H1 (cell line): ENCODE measurements around the gene VCP. TPM values are rescaled to one million over a fixed set of nuclear protein-coding genes. Genes with fewer than 3 reads are reported as not detected.

Experiments used
- CTCF ChIA-PET: fragments of 300-600 bp; sonication (Branson Sonifier 250); formaldehyde crosslinking; loops from one replicate; lab custom pipeline; 2021; ENCODE audit not compliant: partially characterized antibody; lab: Charles Lee
- POLR2A ChIA-PET: fragments of 300-600 bp; sonication (Branson Sonifier 250); formaldehyde crosslinking; loops from one replicate; lab custom pipeline; 2021; ENCODE audit warnings: inconsistent platforms; ENCODE audit not compliant: partially characterized antibody; lab: Charles Lee
- DNase-seq, 2 experiments: peaks; one replicate each; pipeline versions ENCODE4 v3.0.0 to v3.0.0-alpha.2; 2010 to 2022; ENCODE audit warnings: low spot score in 2 of 2, low read depth in 1 of 2, mixed read lengths in 1 of 2
- FAIRE-seq: peaks from 2 replicates; lab custom pipeline; 2011; peaks lifted over from hg19 to GRCh38; lab: Jason Lieb, UNC
- H2AFZ ChIP-seq: 2 replicates; pipeline ENCODE4 v1.8.1; 2012; ENCODE audit warnings: low read length, inconsistent platforms
- H2AK5ac ChIP-seq: 2 replicates; pipeline ENCODE4 v1.6.1; 2013; ENCODE audit warnings: low read depth, low read length
- H2BK120ac ChIP-seq: replicated peaks from 2 replicates; pipeline ENCODE3; 2013; ENCODE audit warnings: low read depth, low read length, inconsistent platforms
- H2BK12ac ChIP-seq: 2 replicates; pipeline ENCODE4 v1.6.1; 2013; ENCODE audit warnings: low read depth, low read length
- H2BK15ac ChIP-seq: 2 replicates; pipeline ENCODE4 v1.6.1; 2013; ENCODE audit warnings: low read length
- H2BK20ac ChIP-seq: 2 replicates; pipeline ENCODE4 v1.6.1; 2013; ENCODE audit warnings: low read length
- H2BK5ac ChIP-seq: 2 replicates; pipeline ENCODE4 v1.6.1; 2013; ENCODE audit warnings: low read depth, low read length
- H3K14ac ChIP-seq: 2 replicates; pipeline ENCODE4 v1.6.1; 2013; ENCODE audit warnings: inconsistent platforms; ENCODE audit not compliant: insufficient read length
- H3K18ac ChIP-seq: 2 replicates; pipeline ENCODE4 v1.6.1; 2013; ENCODE audit warnings: low read length; ENCODE audit errors: extremely low read depth
- H3K23ac ChIP-seq: 2 replicates; pipeline ENCODE4 v1.6.1; 2013; ENCODE audit warnings: inconsistent platforms; ENCODE audit not compliant: insufficient read length
- H3K23me2 ChIP-seq: 2 replicates; pipeline ENCODE4 v1.6.1; 2013; ENCODE audit warnings: low read depth, low read length
- H3K27ac ChIP-seq: 2 replicates; pipeline ENCODE4 v1.6.1; 2011; ENCODE audit warnings: low read depth, low read length, inconsistent platforms
- H3K27me3 ChIP-seq, 4 experiments: replicated peaks in 1 of 4; 1 replicate in 1 of 4; 2 replicates in 3 of 4; pipeline versions ENCODE4 v1.6.1 to v1.8.1; 2011 to 2013; ENCODE audit warnings: low read length in 3 of 4, mild to moderate bottlenecking in 3 of 4, inconsistent platforms in 2 of 4, mixed read lengths in 2 of 4, moderate library complexity in 1 of 4; ENCODE audit not compliant: control insufficient read depth in 3 of 4, insufficient read depth in 3 of 4; ENCODE audit errors: extremely low read depth in 1 of 4
- H3K36me3 ChIP-seq, 4 experiments: 2 replicates each; pipeline versions ENCODE4 v1.6.1 to v1.8.1; 2011 to 2013; ENCODE audit warnings: mild to moderate bottlenecking in 4 of 4, low read length in 3 of 4, moderate library complexity in 2 of 4, control low read depth in 1 of 4, inconsistent platforms in 1 of 4; ENCODE audit not compliant: insufficient read depth in 4 of 4, control insufficient read depth in 2 of 4
- H3K4ac ChIP-seq: replicated peaks from 2 replicates; pipeline ENCODE3; 2013; ENCODE audit warnings: low read length, low read depth, mixed read lengths, inconsistent platforms; ENCODE audit not compliant: insufficient read length
- H3K4me1 ChIP-seq, 4 experiments: replicated peaks in 1 of 4; 1 replicate in 1 of 4; 2 replicates in 3 of 4; pipeline versions ENCODE4 v1.6.1 to v1.8.1; 2011 to 2013; ENCODE audit warnings: low read length in 3 of 4, inconsistent platforms in 2 of 4, mixed read lengths in 1 of 4; ENCODE audit not compliant: insufficient read depth in 4 of 4, control insufficient read depth in 3 of 4
- H3K4me2 ChIP-seq, 2 experiments: 2 replicates each; pipeline versions ENCODE4 v1.6.1 to v1.8.1; 2011 to 2013; ENCODE audit warnings: low read depth in 2 of 2, low read length in 2 of 2, control low read depth in 1 of 2, inconsistent platforms in 1 of 2, mild to moderate bottlenecking in 1 of 2; ENCODE audit not compliant: insufficient read depth in 1 of 2
- H3K4me3 ChIP-seq, 4 experiments: fragments of 200-600, 300-600 bp in 1 of 4; sonication (generic), shearing (Covaris generic), sonication (Bioruptor Twin) in 1 of 4; 2 replicates each; pipeline versions ENCODE4 v1.5.1 to v1.8.1; 2011 to 2016; ENCODE audit warnings: low read length in 4 of 4, low read depth in 3 of 4, control low read depth in 2 of 4, inconsistent platforms in 2 of 4, mild to moderate bottlenecking in 2 of 4, mixed read lengths in 1 of 4, moderate library complexity in 1 of 4; ENCODE audit not compliant: insufficient read depth in 2 of 4; ENCODE audit errors: extremely low read depth in 1 of 4
- H3K56ac ChIP-seq: replicated peaks from 2 replicates; pipeline ENCODE3; 2013; ENCODE audit warnings: low read depth, mild to moderate bottlenecking, mixed read lengths, low read length, inconsistent platforms; ENCODE audit not compliant: insufficient read length
- H3K79me1 ChIP-seq: 2 replicates; pipeline ENCODE4 v1.6.1; 2013; ENCODE audit warnings: low read depth, low read length, control low read depth
- H3K79me2 ChIP-seq, 2 experiments: 2 replicates each; pipeline versions ENCODE4 v1.6.1 to v1.8.1; 2012 to 2013; ENCODE audit warnings: low read length in 2 of 2, mild to moderate bottlenecking in 2 of 2, inconsistent platforms in 1 of 2; ENCODE audit not compliant: insufficient read depth in 2 of 2, control insufficient read depth in 1 of 2
- H3K9ac ChIP-seq, 4 experiments: replicated peaks in 1 of 4; 1 replicate in 1 of 4; 2 replicates in 3 of 4; pipeline versions ENCODE4 v1.6.1 to v1.8.1; 2011 to 2013; ENCODE audit warnings: low read depth in 3 of 4, low read length in 3 of 4, control low read depth in 2 of 4, mild to moderate bottlenecking in 2 of 4, moderate library complexity in 2 of 4, inconsistent platforms in 1 of 4; ENCODE audit errors: extremely low read depth in 1 of 4
- H3K9me3 ChIP-seq, 2 experiments: 2 replicates each; pipeline versions ENCODE4 v1.6.1 to v1.8.1; 2012 to 2013; ENCODE audit warnings: mild to moderate bottlenecking in 2 of 2, moderate library complexity in 2 of 2, control low read depth in 1 of 2, inconsistent platforms in 1 of 2, low read depth in 1 of 2, low read length in 1 of 2, mixed read lengths in 1 of 2; ENCODE audit not compliant: insufficient read depth in 2 of 2
- H4K20me1 ChIP-seq, 2 experiments: replicated peaks in 1 of 2; 2 replicates each; pipeline versions ENCODE3 to v1.8.1; 2011 to 2013; ENCODE audit warnings: inconsistent platforms in 2 of 2, low read length in 2 of 2, mild to moderate bottlenecking in 1 of 2; ENCODE audit not compliant: insufficient read depth in 2 of 2, control insufficient read depth in 1 of 2
- H4K5ac ChIP-seq: 2 replicates; pipeline ENCODE4 v1.6.1; 2013; ENCODE audit warnings: low read length, low read depth, mixed read lengths, inconsistent platforms; ENCODE audit not compliant: insufficient read length
- H4K8ac ChIP-seq: 2 replicates; pipeline ENCODE4 v1.8.0; 2013; ENCODE audit warnings: mild to moderate bottlenecking, moderate library complexity, low read length, inconsistent platforms; ENCODE audit not compliant: insufficient read depth; ENCODE audit errors: extremely low read depth
- H4K91ac ChIP-seq: replicated peaks from 2 replicates; pipeline ENCODE3; 2013; ENCODE audit warnings: low read length, mixed read lengths, inconsistent platforms; ENCODE audit not compliant: insufficient read length
- BACH1 ChIP-seq: IDR thresholded peaks from 2 replicates; pipeline ENCODE4 v1.6.1; 2012; ENCODE audit warnings: low read length, improper control_type of control experiment
- CHD2 ChIP-seq: IDR thresholded peaks from 2 replicates; pipeline ENCODE4 v1.6.1; 2012; ENCODE audit warnings: low read length, improper control_type of control experiment
- EZH2 ChIP-seq: fragments of 200-600 bp; sonication (generic); IDR thresholded peaks from 2 replicates; pipeline ENCODE4 v1.7.1; 2012; ENCODE audit warnings: low read depth, mild to moderate bottlenecking, moderate library complexity, low read length, inconsistent platforms; ENCODE audit not compliant: severe bottlenecking
- GABPA ChIP-seq: IDR thresholded peaks from 2 replicates; pipeline ENCODE4 v1.6.1; 2011; ENCODE audit warnings: mild to moderate bottlenecking, low read length, moderate library complexity, borderline replicate concordance; ENCODE audit not compliant: insufficient read depth
- JUN ChIP-seq: IDR thresholded peaks from 2 replicates; pipeline ENCODE4 v1.6.1; 2011; ENCODE audit warnings: low read depth, mild to moderate bottlenecking, improper control_type of control experiment, low read length
- KDM1A ChIP-seq: fragments of 200-600, 300-600 bp; sonication (generic); IDR thresholded peaks from 2 replicates; pipeline ENCODE4 v1.7.1; 2016; ENCODE audit warnings: mild to moderate bottlenecking, low read length, borderline replicate concordance
- PHF8 ChIP-seq: fragments of 200-600 bp; sonication (generic); conservative IDR thresholded peaks from 2 replicates; pipeline ENCODE4 v1.7.1; 2012; ENCODE audit warnings: low read depth, mild to moderate bottlenecking, inconsistent platforms, low read length, moderate library complexity
- SIRT6 ChIP-seq: IDR thresholded peaks from one replicate; pipeline ENCODE4 v1.7.1; 2012; ENCODE audit warnings: low read length, inconsistent platforms
- SIX5 ChIP-seq: IDR thresholded peaks from 2 replicates; pipeline ENCODE4 v1.6.1; 2011; ENCODE audit warnings: mild to moderate bottlenecking, low read depth, low read length
- SUZ12 ChIP-seq: fragments of 200-600 bp; sonication (generic); IDR thresholded peaks from 2 replicates; pipeline ENCODE4 v1.6.1; 2012; ENCODE audit warnings: mild to moderate bottlenecking, inconsistent platforms, low read length, moderate library complexity, mixed read lengths
- whole genome bisulfite sequencing, 2 experiments: shearing (Covaris generic) in 1 of 2; methylation state at CpG; one replicate each; pipeline versions ENCODE4 v1.1.6 to v1.1.7; 2013 to 2015; ENCODE audit warnings: low lambda C conversion rate in 2 of 2, mixed read lengths in 2 of 2, inconsistent platforms in 1 of 2, low coverage in 1 of 2, missing lambda C conversion rate in 1 of 2; ENCODE audit not compliant: insufficient replicate concordance in 2 of 2, insufficient coverage in 1 of 2, insufficient read length in 1 of 2; ENCODE audit errors: extremely low coverage in 1 of 2, missing lambda C conversion rate in 1 of 2; 5-methylcytosine and 5-hydroxymethylcytosine counted together
- polyA plus RNA-seq, 7 experiments: library from polyadenylated mRNA; depleted of rRNA in 3 of 7; stranded (reverse) in 5 of 7; unstranded in 2 of 7; fragments of >200 nt in 5 of 7; fragments of 200-250 nt in 2 of 7; gene quantifications; 1 replicate in 5 of 7; 2 replicates in 1 of 7; 4 replicates in 1 of 7; pipeline versions ENCODE4 v1.2.1 to v1.2.3, GENCODE V29; 2011 to 2013; ENCODE audit warnings: missing spikeins in 2 of 7, mixed read lengths in 2 of 7
- total RNA-seq: library from RNA; stranded (reverse); fragmentation: NEBNext Ultra II Directional; extraction: Animal tissue kit (Norgen Biotek cat#: 25700); gene quantifications from 2 replicates; pipeline ENCODE4 v1.2.1, GENCODE V29; 2021

Gene VCP
- total and polyA plus RNA-seq, 2 of the 8 experiments (the other 6 are each of a cell fraction or from before 2014, with no cell fraction given): 173 to 375 TPM

DNA sequence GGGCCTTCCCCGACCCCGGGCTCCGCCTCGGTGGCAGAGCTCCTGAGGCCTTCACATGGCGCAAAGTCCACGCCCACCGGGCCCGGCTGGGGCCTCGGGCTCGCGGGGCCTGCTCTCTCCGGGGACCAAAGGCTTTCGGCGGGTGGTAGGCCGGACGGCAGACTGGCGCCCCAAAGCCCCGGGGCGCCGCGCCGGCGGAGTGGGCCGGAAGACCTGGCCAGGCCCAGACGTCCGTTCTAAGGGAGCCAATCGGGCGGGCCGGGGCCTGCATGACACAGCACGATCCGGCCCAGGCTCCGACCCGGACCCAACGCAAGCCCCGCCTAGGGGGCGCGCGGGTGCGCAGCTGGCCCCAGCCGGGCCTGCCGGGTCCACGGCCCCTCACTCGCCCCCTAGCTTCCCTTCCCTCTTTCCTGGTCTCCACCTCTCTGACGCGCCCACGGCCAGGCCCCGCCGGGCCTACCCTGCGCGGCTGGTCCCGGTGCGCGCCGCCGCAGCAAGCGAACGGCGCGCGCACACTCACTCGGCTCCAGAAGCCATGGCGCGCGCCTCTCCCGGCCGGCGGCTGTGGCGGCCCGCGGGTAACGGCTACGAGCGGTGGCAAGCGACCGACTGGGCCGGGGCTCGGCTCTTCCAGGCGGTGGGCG is 488 bp downstream of the VCP start:
- Histone ChIP-seq H4K91ac (peak overlapping the region; percentile 19), H3K14ac (no peak overlapping the region), H3K23me2 (peaks cover 3% of the 10 kb centered on the region; the same call in 1 of the 2 replicates), H3K9me3 (no peaks in the 10 kb centered on the region), H2AK5ac (no peak overlapping the region), H2BK120ac (no peak overlapping the region), H3K4me3 (peak overlapping the region; percentile 75 to 94 (median 87)), H3K18ac (peak overlapping the region; percentile 62; the same call in 1 of the 2 replicates), H3K56ac (peak overlapping the region; percentile 78), H3K27me3 (no peaks in the 10 kb centered on the region), H3K9ac (peak overlapping the region; percentile 90 to 99 (median 93)), H2BK15ac (no peak overlapping the region), H3K4ac (peak overlapping the region; percentile 92), H2AFZ (no peak overlapping the region), H3K4me1 (peaks cover 4 to 12% (median 7%) of the 10 kb centered on the region in 4 experiments), H3K79me1 (peaks cover 3% of the 10 kb centered on the region; the same call in 1 of the 2 replicates), H2BK5ac (peak overlapping the region; percentile 87), H3K79me2 (peaks cover 38 to 50% of the 10 kb centered on the region in 2 experiments), H4K5ac (peak overlapping the region; percentile 87), H3K36me3 (peaks cover 25 to 51% (median 45%) of the 10 kb centered on the region in 4 experiments), H3K27ac (peak overlapping the region; percentile 93), H3K4me2 (peak overlapping the region; percentile 85 to 86; a peak in 3 of 4 replicates), H3K23ac (no peak overlapping the region), H2BK20ac (no peak overlapping the region), H4K8ac (peak overlapping the region; percentile 98), H4K20me1 (peaks cover 14 to 31% of the 10 kb centered on the region in 2 experiments), H2BK12ac (no peak overlapping the region)
- ChIA-PET CTCF (interaction anchor here (0.6 to 4.4 kb wide), 12 partner anchors 8 to 172 kb away, joined by 3 to 15 read pairs (median 4); partner anchors contain the start of genes FANCG and PIGO), POLR2A (interaction anchor here (0.6 to 17.6 kb wide), 35 partner anchors 9 to 1882 kb away, joined by 3 to 440 read pairs (median 5); partner anchors contain the start of genes ATOSB, CCDC107, CREB3 and DNAJB5)
- FAIRE-seq (no peak), DNase-seq (peak; percentile 59 to 89)
- 3% methylated on average over 37 of the region's 79 CpGs; no CpG with 5 or more reads in 1 of the 2 experiments for WGBS, 2 experiments
- TF ChIP-seq CHD2 (no peak), BACH1 (peak; percentile 91), GABPA (no peak), SUZ12 (no peak), SIRT6 (no peak), SIX5 (no peak), PHF8 (peak; percentile 92), EZH2 (no peak), KDM1A (no peak), JUN (no peak)
